ENCODE results near the gene MT3. TPM values are rescaled to one million over a fixed set of nuclear protein-coding genes. Genes with fewer than 3 reads are reported as not detected.
"Not testable (repeated sequence)": the region's sequence is repeated elsewhere in the genome, so short reads cannot be mapped to it uniquely, and the experiment has no call there.

Gene MT3
- total RNA-seq, 1 donor from 2014 or later, result not detected

DNA sequence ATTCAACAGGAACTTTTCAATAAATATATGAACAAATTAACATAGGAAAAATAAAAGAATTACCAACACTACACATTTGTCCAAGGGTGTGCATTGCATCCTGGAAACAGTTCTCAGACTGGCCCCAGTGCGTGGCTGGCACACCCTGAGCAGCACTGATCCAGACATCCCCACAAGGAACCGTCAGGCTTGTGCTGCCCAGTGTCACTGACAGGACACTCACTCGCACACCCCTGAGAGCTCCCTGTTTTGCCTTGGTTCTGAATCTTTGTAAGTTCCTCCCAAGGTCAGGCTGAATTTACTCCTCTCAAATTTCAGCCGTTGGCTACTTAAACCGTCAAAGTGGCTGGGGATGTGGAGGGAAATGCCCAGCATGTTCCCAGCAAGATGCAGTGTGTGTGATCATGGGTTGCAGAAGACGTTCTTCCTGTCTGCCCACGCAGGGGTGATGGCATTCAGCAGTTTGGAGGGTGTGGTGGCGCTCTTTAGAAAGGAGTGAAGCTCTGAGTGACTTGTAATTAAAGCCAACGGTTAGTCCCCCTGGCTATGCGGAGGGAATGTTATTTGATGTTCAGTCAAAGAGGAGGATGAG is 20.8 kb downstream of the MT3 start:
- DNase-seq, result peak; percentile 56

- peak; percentile 46 for DNase-seq
Measured at GRCh38 chr16:56610609-56611111, 21.3 kb downstream of the MT3 start.

DNA sequence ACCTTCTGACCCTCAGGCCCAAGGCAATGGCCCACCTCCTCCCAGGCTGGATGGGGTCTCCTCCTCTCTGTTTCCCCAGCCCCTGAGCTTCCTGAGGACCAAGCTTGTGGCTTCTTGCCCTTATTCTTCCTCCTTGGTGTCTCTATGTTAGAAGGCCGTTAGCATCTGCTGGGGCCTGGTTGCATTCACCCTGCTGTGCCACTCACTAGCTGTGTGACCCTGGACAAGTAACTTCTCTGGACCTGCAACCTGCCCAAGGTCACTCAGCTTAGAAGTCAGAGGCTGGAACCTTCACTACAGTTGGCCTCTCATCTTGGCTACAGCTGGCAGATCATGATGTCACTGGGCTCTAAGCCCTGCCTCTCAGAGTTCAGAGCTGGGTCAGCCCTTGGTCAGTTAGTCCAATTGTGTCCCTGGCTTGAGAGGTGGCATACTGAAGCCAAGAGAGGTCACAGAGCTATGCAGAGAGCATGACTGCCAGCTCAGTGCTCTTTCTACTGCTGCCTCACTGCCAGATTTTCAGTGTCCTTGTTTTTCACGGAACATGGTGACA is 22.0 kb downstream of the MT3 start:
- peak; percentile 8 for DNase-seq

DNA sequence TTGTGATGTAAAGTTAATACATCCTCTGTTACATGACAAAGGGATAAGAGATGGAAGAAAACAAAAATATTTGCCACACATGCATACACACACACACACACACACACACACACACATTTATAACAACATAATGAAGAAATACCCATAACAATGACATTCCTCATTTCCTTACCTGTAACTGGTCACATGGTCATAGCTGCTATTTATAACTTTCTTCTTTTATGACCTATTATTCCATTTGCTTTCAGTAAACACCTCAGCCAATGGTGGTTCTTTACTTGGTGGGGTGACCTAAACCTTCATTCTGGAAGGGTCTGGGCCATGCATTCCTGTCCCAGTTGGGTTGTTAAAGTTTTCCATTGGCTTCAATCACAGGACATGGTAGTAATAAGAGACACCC is 24.4 kb downstream of the MT3 start:
- DNase-seq, result no peak

- DNase-seq, result no peak
Measured at GRCh38 chr16:56614549-56614991, 25.2 kb downstream of the MT3 start.

- DNase-seq, result no peak
Measured at GRCh38 chr16:56615353-56615752, 26.0 kb downstream of the MT3 start.

- DNase-seq, result no peak
Measured at GRCh38 chr16:56616608-56617211, 27.4 kb downstream of the MT3 start.

DNA sequence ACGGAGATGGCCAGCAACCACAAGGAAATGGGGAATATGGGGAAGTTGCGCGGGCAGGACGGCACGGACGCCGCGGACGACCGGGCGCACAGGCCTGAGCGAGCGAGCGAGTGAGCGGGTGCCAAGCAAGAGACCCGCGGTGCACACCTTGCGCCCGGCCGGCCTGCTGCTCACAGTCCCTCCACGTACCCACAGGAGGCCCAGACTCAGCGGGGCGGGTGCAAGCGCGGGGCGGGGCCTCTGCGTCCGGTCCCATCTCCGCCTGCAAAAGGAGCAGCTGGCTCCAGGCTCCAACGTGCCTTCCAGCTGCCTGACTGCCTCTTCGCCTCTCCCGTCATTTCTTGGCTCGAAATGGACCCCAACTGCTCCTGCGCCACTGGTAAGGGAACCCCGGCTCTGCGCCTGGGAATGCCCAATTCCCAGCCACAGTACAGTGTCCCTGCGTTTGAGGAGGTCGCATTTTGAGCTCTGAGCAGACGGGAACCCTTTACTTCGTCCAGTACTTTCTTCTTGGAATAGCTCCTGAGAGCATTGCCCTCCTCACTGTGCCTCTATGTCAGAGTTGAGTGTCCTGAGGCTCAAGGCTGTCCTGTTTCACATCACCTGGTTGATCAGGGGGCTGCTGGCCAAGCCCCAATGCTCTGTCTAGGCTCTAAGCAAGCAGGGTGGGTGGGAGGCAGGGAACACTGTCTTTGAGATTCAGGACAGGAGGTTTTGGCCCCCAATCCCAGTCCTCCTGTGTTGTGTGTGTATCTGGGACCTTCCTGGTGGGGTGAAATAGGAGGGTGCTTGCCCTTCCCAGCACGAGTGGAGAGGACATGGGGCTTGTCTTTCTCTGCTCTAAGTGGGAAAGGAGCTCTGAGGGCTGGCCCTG is 28.1 kb downstream of the MT3 start:
- peak; percentile 58 for DNase-seq

DNA sequence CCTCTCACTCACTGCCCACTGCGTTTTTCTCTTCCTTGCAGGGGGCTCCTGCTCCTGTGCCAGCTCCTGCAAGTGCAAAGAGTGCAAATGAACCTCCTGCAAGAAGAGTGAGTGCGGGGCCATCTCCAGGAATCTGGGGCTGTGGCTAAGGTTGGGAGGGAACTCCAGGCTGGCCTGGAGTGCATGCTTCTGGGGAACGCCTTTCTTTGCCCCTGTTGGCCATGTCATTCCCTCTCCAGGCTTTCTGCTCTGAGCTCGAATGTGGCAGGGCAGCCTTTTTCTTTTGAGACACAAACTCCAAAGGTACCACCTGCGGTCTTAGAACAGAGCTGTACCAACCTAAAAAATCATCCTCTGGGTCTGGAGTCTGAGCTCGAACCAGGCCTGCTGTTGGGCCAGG is 28.8 kb downstream of the MT3 start:
- DNase-seq, result no peak

DNA sequence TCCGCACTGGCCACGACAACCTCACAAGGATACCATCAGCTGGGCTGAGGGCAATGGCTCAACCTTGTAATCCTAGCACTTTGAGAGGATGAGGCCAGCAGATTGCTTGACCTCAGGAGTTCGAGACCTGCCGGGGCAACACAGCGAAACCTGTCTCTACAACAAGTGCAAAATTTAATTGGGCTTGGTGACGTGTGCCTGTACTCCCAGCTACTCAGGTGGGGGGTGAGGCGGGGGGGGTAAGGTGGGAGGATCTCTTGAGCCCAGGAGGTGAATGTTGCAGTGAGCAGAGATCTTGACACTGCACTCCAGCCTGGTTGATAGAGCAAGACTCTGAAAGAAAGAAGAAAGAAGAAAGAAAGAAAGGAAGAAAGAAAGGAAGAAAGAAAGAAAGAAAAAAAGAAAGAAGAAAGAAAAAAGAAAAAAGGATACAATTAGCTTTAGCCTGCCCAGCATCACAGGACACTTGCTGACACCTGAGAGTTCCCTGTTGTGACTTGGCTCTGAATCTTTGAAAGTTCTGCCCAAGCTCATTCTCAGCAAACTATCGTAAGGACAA is 31.1 kb downstream of the MT3 start:
- DNase-seq, result no peak

DNA sequence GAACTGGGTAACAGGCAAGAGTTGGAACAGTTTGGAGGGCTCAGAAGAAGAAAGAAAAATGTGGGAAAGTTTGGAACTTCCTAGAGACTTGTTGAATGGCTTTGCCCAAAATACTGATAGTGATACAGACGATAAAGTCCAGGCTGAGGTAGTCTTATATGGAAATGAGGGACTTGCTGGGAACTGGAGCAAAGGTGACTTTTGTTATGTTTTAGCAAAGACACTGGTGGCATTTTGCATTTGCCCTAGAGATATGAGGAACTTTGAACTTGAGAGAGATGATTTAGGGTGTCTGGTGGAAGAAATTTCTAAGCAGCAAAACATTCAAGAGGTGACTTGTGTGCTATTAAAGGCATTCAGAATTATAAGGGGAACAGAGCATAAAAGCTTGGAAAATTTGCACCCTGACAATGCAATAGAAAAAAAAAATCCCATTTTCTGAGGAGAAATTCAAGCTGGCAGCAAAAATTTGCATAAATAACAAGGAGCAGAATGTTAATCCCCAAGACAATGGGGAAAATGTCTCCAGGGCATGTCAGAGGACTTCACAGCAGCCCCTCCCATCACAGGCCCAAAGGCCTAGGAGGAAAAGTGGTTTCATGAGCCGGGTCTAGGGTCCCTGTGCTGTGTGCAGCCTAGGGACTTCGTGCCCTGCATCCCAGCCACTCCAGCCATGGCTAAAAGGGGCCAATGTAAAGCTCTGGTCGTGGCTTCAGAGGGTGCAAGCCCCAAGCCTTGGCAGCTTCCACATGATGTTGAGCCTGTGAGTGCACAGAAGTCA is 32.5 kb downstream of the MT3 start:
- DNase-seq, result not testable (repeated sequence)

DNA sequence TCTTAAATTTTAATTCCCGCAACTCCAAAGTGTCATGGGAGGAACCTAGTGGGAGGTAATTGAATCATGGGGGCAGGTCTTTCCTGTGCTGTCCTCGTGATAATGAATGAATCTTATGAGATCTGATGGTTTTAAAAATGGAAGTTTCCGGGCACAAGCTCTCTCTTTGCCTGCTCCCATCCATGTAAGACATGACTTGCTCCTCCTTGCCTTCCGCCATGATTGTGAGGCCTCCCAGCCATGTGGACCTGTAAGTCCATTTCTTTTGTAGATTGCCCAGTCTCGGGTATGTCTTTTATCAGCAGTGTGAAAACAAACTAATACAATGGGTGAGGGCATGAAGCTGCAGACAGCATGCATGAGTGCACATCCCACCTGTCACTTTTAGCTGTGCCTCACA is 33.9 kb downstream of the MT3 start:
- not testable (repeated sequence) for DNase-seq

DNA sequence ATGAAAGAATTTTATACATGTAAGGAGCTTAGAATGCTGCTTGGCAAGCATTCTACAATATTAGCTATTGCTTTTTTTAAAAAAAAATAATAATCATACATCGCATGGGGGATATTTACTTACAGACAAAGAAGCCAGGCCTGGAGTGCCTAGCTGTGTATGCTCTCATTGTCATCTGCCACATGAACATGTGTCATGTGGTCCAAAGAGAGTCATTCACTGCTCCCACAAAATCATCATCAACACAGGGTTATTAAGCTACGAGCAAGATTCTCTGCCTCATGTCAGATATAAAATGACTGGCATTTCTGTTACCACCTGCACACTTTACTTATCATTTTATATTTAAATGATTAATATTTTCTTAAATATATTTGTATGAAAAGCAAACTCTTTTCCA is 34.3 kb downstream of the MT3 start:
- no peak for DNase-seq

DNA sequence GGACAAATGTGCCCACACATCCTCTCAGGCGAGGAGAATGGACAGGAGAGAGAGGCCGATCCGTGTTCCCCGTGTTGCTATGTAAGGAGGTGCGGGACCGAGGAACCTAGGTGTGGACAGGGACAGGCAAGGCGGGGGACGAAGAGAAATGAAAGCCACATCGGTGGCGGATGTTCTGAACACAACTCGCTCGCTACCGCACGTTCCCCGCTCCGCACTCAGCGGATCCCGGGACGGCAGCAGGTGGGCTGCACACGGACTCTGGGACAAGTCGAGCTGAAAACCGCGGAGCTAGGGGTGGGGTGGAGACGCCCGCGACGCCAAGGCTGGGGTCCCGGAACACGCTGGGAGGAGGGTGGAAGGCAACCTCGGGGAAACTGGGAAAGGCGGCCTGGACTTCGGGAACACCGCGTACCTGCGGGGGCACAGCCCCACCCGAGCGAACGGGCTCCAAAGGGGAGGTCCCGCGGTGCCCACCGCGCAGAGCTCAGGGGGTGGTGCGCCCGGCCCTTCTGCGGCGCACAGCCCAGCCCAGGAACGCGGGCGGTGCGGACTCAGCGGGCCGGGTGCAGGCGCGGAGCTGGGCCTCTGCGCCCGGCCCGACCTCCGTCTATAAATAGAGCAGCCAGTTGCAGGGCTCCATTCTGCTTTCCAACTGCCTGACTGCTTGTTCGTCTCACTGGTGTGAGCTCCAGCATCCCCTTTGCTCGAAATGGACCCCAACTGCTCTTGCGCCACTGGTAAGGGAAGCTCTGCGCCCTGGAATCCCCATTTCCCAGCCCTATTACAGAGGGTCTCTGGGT is 36.0 kb downstream of the MT3 start, which contains the start of gene MT1E:
Gene MT1E, plus strand, starts transcription at position 642 of the 803 bp plus-strand sequence. Its CDS starts 71 bp downstream, at position 713.
- peak; percentile 63 for DNase-seq

DNA sequence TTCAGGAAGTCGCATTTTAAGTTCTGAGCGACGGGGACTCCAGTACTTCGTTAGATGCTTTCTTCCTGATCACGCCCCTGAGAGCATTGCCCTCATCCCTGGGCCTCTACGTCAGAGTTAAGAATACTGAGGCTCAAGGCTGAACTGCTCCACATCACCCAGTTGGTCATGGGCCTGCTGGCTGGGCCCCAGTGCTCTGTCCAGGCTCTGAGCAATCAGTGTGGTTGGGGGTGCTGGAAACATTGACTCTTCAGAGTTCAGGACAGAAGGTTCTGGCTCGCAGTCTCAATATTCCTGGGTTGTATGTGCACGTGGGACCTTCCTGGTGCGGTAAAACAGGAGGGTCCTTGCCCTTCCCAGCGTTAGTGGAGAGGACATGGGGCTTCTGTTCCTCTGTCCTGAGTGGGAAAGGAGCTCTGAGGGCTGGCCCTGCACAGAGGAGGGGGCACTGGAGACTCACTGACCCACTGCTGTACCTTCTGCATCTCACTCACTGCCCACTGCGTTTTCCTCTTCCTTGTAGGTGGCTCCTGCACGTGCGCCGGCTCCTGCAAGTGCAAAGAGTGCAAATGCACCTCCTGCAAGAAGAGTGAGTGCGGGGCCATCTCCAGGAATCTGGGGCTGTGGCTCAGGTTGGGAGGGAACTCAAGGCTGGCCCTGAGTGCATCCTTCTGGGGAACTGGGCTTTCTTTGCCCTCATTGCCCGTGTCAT is 36.8 kb downstream of the MT3 start:
- DNase-seq, result peak; percentile 63

DNA sequence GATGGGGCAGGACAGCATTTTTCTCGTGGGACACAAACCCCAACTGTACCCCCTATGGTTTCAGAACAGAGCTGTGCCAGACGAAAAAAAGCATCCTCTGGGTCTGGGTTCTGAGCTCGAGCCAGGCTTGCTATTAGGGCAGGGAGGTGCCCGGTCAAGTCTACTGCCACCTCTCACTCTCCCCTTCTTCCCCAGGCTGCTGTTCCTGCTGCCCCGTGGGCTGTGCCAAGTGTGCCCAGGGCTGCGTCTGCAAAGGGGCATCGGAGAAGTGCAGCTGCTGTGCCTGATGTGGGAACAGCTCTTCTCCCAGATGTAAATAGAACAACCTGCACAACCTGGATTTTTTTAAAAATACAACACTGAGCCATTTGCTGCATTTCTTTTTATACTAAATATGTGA is 37.4 kb downstream of the MT3 start:
- DNase-seq, result no peak

DNA sequence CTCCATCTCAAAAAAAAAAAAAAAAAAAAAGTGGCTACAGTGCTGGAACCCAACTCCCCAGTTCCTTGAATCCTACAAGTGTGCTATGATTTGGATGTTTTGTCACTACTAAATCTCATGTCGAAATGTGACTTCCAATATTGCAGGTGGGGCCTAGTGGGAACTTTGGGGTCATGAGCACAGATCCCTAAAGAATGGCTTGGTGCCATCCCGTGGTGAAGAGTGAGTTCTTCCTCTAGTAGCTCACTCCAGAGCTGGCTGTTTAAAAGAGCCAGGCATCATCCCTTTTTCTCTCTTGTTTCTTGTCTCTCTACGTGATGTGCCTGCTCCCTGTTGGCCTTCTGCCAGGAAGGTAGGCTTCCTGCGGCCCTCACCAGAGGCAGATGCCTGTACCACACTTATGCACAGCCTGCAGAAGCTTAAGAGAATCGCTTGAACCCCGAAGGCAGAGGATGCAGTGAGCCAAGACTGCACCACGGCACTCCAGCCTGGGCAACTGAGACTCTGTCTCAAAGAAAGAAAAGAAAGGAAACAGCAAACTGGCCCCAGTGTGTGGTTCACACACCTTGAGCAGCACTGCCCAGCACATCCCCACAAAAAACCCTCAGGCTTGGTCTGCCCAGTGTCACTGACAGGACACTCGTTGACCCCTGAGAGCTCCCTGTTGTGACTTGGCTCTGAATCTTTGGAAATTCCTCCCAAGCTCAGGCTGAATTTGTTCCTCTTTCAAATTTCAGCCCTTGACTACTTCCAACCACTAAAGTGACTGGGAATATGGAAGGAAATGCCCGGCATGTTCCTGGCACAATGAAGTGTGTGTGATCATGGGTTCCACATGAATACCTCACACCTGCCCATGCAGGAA is 39.4 kb downstream of the MT3 start:
- DNase-seq, result no peak

- no peak for DNase-seq
Measured at GRCh38 chr16:56629531-56629930, 40.2 kb downstream of the MT3 start.

GRCh38 chr16:56630134-56630533 is 40.8 kb downstream of the MT3 start:
- no peak for DNase-seq
